ENCODE data around the gene POLR2J.

POLR2J gene

DNA sequence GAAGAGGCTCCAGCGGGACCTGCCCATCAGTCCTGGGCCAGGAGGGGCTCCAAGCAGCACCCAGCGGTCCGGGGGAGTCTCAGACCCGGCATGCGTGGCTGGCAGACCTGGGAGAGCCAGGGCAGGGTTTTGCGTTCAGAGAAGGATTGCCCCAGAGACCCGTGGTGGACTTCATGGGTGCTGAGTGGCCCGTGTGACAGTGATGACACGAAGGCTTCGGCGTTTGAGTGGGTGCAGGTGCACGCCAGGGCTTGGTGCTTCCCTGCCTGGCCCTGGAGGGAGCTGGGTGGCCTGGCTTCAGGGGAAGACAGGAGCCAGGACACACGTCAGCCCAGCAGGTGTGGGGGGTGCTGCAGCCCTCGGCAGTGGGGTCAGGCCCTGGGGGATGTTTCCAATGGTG lies 31.4 kb downstream of the POLR2J start:
- Histone ChIP-seq H3K27me3 (ENCODE audit: insufficient read depth, poor library complexity, severe bottlenecking) (no peaks in the 10 kb centered on the region), H3K27ac (ENCODE audit: poor library complexity, severe bottlenecking) (no peak overlapping the region), H3K4me3 (ENCODE audit: severe bottlenecking) (no peak overlapping the region), H3K4me1 (ENCODE audit: insufficient read depth, poor library complexity, severe bottlenecking) (no peaks in the 10 kb centered on the region), H3K9me3 (ENCODE audit: severe bottlenecking) (no peaks in the 10 kb centered on the region), H3K36me3 (ENCODE audit: low read depth) (no peaks in the 10 kb centered on the region)
- TF ChIP-seq, protein P1, sequence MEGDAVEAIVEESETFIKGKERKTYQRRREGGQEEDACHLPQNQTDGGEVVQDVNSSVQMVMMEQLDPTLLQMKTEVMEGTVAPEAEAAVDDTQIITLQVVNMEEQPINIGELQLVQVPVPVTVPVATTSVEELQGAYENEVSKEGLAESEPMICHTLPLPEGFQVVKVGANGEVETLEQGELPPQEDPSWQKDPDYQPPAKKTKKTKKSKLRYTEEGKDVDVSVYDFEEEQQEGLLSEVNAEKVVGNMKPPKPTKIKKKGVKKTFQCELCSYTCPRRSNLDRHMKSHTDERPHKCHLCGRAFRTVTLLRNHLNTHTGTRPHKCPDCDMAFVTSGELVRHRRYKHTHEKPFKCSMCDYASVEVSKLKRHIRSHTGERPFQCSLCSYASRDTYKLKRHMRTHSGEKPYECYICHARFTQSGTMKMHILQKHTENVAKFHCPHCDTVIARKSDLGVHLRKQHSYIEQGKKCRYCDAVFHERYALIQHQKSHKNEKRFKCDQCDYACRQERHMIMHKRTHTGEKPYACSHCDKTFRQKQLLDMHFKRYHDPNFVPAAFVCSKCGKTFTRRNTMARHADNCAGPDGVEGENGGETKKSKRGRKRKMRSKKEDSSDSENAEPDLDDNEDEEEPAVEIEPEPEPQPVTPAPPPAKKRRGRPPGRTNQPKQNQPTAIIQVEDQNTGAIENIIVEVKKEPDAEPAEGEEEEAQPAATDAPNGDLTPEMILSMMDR (IDR thresholded peaks at IDR 0.05; ENCODE audit: poor library complexity, severe bottlenecking): no peak
- DNase-seq (ENCODE audit: low spot score): no peak
- ATAC-seq (ENCODE audit: low read depth): no peak

DNA sequence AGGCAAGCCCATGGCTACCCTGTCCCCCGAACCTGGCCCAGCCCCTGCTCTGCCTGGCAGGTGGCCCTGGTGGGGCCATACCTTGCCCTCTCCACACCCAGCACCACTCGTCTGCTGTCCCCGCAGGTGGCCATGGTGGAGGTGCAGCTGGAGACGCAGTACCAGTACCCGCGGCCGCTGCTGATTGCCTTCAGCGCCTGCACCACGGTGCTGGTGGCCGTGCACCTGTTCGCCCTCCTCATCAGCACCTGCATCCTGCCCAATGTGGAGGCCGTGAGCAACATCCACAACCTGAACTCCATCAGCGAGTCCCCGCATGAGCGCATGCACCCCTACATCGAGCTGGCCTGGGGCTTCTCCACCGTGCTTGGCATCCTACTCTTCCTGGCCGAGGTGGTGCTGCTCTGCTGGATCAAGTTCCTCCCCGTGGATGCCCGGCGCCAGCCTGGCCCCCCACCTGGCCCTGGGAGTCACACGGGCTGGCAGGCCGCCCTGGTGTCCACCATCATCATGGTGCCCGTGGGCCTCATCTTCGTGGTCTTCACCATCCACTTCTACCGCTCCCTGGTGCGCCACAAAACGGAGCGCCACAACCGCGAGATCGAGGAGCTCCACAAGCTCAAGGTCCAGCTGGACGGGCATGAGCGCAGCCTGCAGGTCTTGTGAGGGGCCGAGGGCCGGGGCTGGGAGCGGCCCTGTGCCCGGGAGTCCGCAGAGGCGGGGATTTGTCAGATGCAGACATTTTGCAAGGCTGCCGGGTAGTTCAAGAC lies 32.1 kb downstream of the POLR2J start:
- no peaks in the 10 kb centered on the region for H3K4me1 ChIP-seq (ENCODE audit: insufficient read depth, poor library complexity, severe bottlenecking)
- ATAC-seq (ENCODE audit: low read depth): no peak
- H3K4me3 ChIP-seq (ENCODE audit: severe bottlenecking): no peak overlapping the region
- no peak overlapping the region for H3K27ac ChIP-seq (ENCODE audit: poor library complexity, severe bottlenecking)
- no peaks in the 10 kb centered on the region for H3K27me3 ChIP-seq (ENCODE audit: insufficient read depth, poor library complexity, severe bottlenecking)
- TF ChIP-seq, protein P1 (IDR thresholded peaks at IDR 0.05; ENCODE audit: poor library complexity, severe bottlenecking): no peak
- H3K9me3 ChIP-seq (ENCODE audit: severe bottlenecking): no peaks in the 10 kb centered on the region
- no peaks in the 10 kb centered on the region for H3K36me3 ChIP-seq (ENCODE audit: low read depth)
- DNase-seq (ENCODE audit: low spot score): no peak

DNA sequence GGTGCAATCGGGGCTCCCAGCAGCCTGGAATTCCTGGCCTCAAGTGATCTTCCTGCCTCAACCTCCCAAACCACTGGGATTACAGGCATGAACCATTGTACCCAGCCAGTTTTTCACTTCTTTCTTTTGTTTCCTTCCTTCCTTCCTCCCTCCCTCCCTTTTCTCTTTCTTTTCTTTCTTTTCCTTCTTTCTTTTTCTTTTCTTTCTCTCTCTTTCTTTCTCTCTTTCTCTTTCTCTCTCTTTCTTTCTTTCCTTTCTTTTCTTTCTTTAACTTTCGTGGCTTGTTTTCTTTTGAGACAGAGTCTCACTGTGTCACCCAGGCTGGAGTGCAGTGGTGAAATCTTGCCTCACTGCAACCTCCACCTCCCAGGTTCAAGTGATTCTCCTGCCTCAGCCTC lies 33.0 kb downstream of the POLR2J start:
- ATAC-seq (ENCODE audit: low read depth): no peak
- Histone ChIP-seq H3K9me3 (ENCODE audit: severe bottlenecking) (no peaks in the 10 kb centered on the region), H3K27me3 (ENCODE audit: insufficient read depth, poor library complexity, severe bottlenecking) (no peaks in the 10 kb centered on the region), H3K36me3 (ENCODE audit: low read depth) (no peaks in the 10 kb centered on the region), H3K4me1 (ENCODE audit: insufficient read depth, poor library complexity, severe bottlenecking) (no peaks in the 10 kb centered on the region), H3K27ac (ENCODE audit: poor library complexity, severe bottlenecking) (no peak overlapping the region), H3K4me3 (ENCODE audit: severe bottlenecking) (no peak overlapping the region)
- TF ChIP-seq, protein P1 (IDR thresholded peaks at IDR 0.05; ENCODE audit: poor library complexity, severe bottlenecking): no peak
- DNase-seq (ENCODE audit: low spot score): no peak

DNA sequence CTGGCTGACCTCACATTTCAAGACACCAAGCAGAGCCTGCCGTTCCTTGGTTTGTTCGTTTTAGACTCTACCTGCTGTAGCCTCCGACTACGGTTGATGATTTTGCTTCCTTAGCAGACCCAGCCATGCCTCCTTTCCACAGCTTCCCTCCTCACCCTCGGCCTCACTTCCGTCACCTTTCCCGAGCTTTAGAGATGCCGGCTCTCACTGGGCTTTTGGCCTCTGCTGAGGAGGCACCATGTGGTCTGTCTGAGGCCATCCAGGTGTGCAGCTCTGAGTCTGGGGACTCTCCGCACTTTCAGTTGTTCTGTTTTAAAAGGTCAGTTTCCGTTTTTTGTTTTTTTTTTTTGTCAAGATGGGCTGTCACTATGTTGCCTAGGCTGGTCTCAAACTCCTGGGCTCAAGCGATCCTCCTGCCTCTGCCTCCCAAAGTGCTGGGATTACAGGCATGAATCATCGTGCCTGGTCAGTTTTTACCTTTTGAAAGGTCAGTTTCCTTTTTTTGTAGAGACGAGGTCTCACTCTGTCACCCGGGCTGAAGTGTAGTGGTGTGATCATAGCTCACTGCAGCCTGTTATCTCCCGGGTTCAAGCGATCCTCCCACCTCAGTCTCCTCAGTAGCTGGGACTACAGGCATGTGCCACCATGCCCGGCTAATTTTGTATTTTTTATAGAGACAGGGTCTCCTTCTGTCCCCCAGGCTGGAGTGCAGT lies 33.6 kb downstream of the POLR2J start:
- Histone ChIP-seq H3K4me1 (ENCODE audit: insufficient read depth, poor library complexity, severe bottlenecking) (peaks cover 5% of the 10 kb centered on the region), H3K27ac (ENCODE audit: poor library complexity, severe bottlenecking) (no peak overlapping the region), H3K9me3 (ENCODE audit: severe bottlenecking) (no peaks in the 10 kb centered on the region), H3K4me3 (ENCODE audit: severe bottlenecking) (no peak overlapping the region), H3K27me3 (ENCODE audit: insufficient read depth, poor library complexity, severe bottlenecking) (no peaks in the 10 kb centered on the region), H3K36me3 (ENCODE audit: low read depth) (no peaks in the 10 kb centered on the region)
- TF ChIP-seq, protein P1 (IDR thresholded peaks at IDR 0.05; ENCODE audit: poor library complexity, severe bottlenecking): no peak
- ATAC-seq (ENCODE audit: low read depth) (no peak), DNase-seq (ENCODE audit: low spot score) (no peak)

Data from RWPE2 (cell line).